HG03097 (cell line): ENCODE measurements around the gene PDE9A.
"Not testable (repeated sequence)": the region's sequence is repeated elsewhere in the genome, so short reads cannot be mapped to it uniquely, and the experiment has no call there.

ENCODE experiments used
- ATAC-seq: cut with Tn5 transposase; IDR thresholded peaks from one replicate; pipeline ENCODE4 v1.9.1; 2021; ENCODE audit not compliant: unreplicated experiment, low FRiP score

Gene PDE9A

DNA sequence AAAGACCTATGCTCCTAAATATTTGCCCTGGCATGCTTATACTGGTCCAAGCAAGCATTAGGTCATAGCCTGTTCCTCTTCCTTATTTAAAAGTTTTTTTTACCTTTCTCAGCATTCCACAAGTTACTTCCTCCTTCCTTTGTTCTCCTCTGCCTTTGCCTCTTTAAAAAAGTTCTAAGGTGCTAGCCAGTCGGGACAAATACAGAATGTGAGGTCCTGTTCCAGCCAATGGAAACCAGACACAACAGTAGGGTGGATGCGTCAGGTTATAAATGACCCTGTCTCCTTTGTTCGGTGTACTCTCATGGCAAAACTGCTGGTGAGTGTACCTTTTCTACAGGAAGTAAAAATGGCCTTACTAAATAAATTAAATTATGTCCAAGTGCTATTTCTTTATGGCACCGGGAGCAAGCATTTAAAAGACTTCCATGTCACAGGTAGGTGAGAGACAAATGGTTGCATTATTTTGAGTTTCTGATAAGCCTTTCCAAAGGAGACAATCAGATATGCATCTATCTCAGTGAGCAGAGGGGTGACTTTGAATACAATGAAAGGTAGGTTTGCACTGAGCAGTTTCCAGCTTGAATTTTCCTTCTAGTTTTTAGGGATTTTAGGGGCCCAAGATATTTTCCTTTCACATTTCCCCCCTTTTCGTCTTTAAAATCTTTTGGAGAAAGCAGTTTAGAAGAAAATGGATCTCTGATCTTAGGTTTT is 159.3 kb downstream of the PDE9A start:
- ATAC-seq, result not testable (repeated sequence)

DNA sequence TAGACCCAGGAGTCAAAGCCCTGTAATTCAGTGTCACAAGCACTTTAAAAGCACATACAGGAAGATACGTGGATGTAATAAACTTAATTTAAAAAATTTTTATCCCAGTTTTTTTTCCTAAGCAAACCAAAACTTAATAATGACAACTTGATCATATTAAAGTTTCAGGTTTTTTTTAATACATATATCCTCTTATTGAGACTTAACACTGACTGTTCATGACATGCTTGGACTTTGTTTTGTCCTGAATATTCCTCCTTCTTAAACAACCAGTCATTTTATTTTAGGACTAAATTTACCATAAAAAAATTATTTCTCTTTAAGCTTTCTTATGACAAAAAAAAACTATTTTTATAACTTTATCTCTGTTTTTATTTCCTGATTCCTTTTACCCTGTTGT is 161.8 kb downstream of the PDE9A start:
- no peak for ATAC-seq

DNA sequence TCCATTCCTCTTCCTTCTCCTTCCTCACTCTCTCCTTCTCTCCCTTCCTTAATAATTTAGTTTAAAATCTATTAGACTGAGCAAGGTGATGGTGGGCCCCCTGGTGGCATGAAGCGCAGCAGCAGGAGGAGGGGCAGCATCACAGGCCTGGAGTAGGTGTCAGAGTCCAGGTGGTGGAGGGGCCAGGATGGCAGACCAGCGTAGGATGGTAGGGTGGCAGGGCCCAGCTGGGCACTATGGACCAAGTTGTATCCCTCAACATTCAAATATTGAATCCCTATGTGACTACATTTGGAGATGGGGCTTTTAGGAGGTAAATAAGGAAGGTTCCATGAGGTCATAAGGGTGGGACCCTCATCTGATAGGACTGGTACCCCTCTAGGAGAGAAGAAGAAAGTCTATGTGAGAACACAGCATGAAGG is 164.9 kb downstream of the PDE9A start:
- ATAC-seq, result no peak

DNA sequence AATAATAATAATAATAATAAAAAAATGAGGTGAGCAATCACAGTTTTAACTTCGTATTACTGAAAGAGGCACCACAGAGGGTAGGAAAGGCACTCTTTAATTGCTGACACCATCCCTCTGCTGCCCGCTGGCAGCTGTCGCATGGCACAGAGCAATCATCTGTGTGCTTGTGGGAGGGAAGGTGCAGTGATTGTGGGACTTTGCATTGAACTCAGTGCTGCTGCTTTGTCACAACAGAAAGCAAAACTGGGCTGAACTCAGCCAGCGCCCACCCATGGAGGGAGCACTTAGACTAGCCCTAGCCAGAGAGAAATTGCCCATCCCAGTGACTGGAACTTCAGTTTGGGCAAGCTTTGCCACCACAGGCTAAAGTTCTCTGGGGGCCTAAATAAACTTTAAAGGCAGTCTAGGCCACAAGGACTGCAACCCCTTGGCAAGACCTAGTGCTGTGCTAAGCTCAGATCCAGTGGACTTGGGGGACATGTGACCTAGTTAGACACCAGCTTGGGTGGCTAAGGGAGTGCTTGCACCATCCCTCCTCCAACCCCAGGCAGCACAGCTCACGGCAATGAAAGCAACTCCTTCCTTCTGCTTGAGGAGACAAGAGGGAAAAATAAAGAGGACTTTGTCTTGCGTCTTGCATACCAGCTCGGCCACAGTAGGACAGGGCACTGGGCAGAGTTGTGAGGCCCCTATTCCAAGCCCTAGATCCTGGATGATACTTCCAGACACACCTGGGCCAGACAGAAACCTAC is 166.6 kb downstream of the PDE9A start:
- no peak for ATAC-seq

DNA sequence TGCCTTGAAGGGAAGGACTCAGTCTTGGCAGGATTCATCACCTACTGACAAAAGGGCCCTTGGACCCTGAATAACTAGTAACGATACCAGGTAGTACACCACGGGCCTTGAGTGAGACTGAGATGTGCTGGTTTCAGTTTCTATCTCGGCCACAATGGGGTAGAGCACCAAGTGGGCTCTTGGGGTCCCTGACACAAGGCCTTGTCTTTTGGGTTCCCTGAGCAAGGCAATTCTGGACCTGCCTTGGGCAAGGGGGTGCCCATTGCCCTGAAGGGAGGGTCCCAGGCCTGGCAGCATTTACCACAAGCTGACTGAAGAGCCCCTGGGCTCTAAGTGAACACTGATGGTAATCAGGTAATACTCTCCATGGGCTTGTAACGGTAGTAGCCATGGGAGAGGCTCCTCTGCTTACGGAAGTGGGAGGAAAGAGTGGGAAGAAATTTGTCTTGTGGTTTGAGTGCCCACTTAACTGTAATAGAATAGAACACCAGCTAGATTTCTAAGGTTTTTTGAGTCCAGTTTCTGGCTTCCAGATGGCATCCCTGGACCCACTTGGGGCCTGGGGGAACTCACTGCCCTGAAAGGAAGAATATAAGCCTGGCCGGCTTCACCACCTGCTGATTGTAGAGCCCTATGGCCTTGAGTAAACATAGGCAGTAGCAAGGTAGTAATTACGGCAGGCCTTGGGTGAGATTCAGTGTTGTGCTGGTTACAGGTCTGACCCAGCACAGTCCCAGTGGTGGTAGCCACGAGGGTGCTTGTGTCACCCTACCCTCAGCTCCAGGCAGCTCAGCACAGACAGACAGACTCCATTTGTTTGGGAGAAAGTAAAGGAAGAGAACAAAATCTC is 167.4 kb downstream of the PDE9A start:
- no peak for ATAC-seq
